Stimulated activated CD8-positive, alpha-beta memory T cell treated with anti-CD3 and anti-CD28 coated beads, Interleukin-4, amount 100 ng/mL, for 4 hours (primary cell): ENCODE data around the gene ACVR2A.

Source experiments
- DNase-seq, 2 donors: peaks; one replicate each; pipeline ENCODE4 v3.0.0-alpha.2; 2020; ENCODE audit warnings: low read depth in 2 of 2, low spot score in 1 of 2

The ACVR2A gene

DNA sequence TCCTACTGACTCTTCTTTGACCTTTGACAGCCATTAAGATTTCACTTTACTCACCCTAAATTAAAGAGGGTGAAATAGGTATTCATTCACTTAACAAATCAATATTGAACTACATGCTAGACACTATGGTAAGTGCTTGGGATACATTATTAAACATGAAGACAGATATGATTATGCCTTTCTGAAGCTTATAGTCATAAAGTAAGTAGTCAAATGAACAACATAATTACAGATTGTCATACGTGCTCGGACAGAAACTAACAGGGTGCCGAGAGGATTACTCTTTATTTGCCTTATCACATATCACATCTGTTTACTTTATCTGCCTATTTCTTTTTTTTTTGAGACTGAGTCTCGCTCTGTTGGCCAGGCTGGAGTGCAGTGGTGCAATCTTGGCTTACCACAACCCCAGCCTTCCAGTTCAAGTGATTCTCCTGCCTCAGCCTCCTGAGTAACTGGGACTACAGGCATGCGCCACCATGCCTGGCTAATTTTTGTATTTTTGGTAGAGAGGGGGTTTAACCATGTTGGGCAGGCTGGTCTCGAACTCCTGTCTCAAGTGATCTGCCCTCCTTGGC, 9.8 kb downstream of the ACVR2A start:
- DNase-seq = no peak

DNA sequence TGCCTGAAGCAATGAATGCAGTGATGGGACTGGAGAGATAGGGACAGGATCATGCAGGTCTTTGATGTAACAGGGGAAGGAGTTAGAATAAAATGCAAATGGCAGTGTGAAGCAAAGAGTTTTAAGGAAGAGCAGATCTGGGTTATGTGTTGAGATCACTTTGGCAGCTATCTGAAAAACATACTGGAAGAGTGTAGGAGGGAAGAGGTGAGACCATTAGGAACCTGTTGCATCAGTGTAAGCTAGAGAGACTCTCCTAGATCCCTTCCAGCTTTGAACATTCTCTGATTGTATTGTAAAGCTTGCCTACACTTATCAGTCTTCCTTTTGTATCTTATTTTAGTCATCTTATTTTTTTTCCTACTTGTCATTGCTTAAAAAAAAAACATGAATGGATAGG, 10.5 kb downstream of the ACVR2A start:
- DNase-seq = no peak

DNA sequence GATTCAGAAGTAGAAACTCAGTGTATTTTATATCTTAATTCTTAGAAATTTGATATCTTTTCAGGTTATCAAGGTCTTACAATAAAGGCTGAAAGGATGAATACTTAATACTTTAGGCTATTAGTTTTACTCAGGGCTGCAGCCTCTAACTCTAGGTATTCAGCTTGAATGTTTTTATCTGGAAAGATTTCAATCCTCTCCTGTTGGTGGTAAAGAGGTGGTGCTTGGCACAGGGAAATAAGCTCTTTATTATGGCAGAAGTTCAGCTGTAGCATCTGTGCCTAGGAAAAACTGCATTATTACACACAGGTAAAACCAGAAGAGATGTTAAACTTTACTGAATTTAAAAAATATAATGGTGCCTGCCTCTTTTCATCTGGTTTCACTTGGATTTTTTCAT, 11.1 kb downstream of the ACVR2A start:
- no peak for DNase-seq

DNA sequence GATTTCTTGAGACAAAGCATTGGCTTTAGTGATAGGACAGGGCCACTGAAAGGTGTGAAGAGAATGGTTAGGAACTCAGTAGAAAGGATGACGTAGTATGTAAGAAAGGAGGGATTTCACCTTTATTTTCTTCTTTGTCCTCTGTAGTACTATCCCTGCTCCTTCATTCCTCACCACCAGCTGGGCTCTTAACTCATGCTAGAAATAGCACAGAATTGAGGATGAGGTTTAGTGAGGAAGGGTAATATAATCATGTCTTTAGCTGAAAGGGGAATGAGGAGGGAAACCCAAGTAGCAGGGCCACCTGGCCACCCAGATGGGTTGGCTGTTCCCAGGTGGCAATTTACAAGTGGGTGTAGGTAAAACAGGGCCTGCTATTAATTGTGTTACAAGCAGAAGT, 15.2 kb downstream of the ACVR2A start:
- no peak for DNase-seq

DNA sequence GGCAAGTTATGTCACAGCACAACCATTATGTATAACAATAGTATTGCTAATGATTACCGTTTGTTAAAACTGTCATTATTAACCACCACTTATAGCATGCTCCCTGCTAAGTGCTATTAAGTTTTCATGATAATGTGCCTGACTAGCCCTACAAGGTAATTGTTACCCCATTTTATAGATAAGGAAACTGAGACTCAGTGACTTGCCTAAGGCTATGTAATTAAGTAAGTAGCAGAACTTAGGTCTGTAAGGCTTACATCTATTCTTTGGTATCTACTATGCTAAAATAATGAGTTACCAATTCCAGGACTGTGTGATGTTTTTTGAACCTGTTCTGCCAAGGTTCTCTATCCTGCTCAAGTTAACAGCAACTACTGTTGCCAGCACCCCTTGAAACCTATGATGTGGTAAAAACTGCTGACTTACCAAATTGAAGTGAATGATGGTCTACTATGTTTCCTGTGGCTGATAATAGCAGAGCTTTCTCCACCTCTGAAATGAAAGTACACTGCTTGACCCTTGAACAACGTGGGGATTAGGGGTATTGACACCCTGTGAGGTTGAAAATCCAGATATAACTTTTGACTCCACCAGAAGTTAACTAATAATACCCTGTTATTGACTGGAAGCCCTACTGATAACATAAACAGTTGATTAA, 18.2 kb downstream of the ACVR2A start:
- DNase-seq = no peak

DNA sequence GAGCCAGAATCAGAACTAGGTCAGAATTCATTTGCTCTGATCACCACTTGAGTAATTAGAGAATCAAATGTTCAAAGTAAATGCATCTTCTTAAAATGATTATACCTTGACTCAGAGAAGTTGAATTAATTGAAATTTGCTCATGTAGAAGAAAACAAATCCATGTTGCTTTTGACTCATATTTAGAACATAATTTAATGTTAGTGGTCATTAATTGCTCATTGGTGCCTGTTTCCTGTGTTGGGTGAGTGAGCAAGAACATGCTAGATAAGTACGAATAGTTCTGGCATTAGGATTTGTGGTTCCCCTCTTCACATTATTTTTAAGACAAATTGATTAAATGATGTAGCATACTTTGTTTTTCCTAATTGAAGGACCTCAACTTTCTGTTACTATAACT, 19.0 kb downstream of the ACVR2A start:
- DNase-seq = no peak

DNA sequence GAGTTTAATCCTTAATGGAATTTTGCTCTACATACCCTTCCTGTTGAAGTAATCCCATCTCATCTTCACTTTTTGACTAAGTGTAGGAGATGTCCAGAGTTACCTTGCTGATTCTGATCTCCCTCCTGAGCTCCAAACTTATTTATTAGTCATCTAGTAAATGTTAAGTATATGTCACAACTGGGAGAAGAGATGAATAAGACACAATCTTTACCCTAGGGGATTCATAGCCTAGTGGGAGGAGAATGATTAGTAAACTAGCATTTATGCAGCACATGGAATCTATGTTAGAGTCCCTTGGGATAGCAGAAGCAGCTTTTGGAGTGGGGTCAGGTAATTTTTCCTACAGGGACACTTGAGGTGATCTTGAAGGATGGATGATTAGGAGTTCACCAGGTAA, 20.7 kb downstream of the ACVR2A start:
- DNase-seq = no peak

DNA sequence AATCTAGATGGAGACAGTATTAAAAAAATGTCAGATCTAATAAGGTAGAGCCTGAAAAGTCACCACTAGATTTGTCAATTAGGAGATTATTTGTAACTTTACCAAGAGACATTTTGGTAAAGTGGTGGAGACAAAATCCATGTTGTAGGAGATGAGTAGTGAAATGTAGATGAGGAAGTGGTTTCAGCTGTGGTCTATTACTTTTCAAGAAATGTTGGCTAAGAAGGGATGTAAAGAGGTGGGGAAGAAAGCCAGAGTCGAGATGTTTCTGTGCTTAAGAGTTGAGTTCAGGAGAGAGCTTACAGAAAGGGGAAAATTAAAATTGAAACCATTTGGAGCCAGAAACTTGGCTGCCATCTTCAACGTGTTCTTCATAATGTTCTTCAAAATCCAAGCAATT, 22.2 kb downstream of the ACVR2A start:
- DNase-seq = no peak

DNA sequence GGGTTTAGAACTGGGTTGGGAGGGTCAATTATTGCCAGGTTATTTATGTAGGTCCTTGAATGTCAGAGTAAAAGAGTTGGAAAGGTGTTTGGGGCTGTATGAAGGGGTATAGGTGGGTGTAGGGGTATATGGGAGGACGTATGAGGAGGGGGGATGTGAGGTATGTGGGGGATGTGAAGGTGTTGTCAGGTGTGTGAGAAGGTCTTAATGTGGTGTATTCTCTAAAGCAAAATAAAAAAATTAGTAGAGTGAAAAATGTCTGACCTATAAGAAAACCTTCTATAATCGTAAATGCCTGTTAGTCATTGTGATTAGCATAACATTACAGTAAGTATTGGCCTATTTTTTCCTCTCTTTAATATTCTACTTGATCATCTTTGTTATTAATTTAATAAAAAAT, 25.1 kb downstream of the ACVR2A start:
- no peak for DNase-seq

DNA sequence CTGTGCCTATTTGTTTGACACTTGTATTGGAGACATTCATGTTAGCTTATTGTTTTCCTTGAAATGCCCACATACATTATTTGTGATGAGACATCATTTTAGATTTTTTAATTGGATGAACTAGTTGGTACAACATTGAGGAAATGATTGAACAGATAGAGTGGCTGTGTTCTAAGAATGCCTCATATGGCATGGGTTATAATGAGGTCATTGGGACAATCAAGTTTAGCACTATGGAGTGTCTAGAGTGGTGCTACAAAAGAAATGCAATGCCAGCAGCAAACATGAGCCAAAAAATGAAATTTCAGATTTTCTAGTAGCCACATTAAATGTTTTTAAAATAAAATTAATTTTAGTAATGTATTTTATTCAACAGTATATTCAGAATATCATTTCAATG, 28.1 kb downstream of the ACVR2A start:
- DNase-seq = no peak

DNA sequence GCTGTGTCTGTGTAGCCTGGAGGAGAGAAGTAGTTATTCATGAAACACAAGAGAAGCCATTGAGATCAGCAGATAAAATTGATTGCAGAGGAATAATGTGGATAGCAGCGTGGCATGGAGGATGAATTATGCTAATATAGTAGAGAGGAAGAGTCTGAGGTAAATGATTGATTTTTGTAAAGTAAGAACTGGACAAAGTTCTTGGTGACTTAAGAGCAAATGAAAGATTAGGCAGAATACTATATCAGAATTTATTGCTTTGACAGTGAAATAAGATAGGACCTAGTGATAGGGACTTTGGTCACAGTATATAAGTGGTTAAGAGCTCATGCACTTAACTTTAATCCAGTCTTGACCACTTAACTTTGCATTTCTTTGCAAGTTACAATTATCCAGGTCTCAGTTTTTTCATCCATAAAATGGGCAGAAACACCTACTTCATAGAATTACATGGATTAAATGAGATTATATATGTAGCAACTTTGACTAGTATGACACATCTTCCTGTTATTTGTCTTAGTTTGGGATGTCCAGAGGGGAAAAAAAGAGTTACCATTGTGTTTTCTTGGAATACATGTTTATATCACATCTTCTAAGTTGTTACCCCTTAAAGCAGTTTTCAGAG, 29.1 kb downstream of the ACVR2A start:
- no peak for DNase-seq

DNA sequence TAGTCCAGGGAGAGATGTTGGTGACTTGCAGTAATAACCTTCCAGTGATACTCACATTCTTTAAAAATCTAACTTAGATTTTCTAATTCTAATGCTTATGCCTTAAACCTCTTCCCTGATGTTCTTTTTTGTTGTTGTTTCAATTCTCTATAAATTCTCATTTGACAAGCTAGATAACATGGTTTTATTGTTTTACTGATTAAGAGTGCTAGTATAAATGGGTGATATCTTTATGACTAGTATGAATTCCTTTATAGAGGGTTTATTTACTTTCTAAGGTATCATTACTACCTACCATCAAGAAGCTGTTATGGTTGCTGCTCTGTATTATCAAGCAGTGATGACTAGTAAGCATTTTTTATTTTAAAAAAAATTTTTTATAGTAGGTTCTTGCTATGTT, 35.0 kb downstream of the ACVR2A start:
- no peak for DNase-seq

DNA sequence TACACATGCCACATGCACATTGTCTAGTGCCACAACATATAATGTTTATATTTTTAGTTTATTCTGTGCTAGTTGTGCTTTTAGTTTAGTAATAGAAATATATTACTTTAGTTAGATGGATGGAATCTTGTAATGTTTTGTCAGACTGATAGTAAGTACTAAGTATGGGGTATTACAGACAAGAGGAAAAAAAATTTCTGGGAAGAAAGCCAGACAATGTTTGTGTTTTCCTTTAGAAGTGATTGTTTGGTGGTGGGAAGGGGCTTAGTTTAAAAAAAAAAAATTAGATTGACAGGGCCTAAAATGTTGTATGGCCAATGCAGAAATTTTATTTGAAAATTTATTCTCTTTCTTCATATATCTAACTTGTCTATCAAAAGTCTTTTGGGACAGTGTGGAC, 37.8 kb downstream of the ACVR2A start:
- no peak for DNase-seq

DNA sequence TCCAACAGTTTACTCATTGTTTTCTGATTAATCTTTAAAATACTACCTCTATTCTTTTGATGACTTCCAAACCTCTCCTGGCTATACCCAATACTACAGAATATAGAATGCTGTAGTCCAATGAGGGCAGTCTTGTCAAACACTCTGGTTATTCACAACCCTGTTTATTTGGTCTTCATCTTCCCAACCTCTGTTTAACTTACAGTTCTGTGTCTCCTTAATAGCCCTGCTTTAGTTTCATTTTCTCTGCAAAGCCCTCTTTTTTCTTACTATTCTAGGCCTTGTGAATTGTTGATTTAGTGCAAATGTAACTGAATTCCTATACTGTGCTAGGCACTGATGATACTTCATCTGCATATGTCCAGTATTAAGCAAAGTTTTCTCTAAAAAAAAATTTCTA, 40.0 kb downstream of the ACVR2A start:
- no peak for DNase-seq

DNA sequence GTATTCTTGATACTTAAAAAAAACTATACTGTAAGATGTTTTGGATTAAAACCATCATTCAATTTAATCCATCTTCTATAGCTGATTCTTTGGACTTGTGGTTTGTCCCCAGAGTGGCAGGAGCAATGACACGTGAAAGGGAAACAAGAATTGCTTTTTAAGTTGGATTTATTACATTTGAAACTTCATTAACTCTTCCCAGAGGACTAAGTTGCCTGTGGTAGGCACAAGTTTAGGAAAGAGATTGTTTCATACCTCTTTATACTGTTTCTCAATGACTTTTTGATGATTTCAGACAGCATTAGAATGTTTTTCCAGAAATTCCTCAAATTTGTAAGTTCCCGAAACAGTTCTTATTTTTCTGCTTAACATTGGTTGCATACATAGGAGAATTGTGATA, 41.3 kb downstream of the ACVR2A start:
- DNase-seq = no peak

DNA sequence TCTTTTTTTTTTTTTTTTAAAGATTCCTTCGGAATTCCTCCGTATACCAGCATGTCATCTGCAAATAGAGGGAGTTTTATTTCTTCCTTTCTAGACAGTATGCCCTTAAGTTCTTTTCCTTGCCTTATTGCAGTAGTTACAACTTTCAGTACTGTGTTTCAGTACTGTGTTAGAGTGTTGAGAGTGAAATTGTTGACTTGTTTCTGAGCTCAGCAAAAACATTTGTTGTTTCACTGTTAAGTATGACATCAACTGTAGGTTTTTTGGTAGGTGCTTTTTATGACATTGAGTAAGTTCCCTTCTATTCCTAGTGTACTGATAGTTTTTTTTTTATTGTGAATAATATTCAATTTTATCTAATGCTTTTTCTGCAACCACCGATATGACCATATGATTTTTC, 43.9 kb downstream of the ACVR2A start:
- DNase-seq = no peak

DNA sequence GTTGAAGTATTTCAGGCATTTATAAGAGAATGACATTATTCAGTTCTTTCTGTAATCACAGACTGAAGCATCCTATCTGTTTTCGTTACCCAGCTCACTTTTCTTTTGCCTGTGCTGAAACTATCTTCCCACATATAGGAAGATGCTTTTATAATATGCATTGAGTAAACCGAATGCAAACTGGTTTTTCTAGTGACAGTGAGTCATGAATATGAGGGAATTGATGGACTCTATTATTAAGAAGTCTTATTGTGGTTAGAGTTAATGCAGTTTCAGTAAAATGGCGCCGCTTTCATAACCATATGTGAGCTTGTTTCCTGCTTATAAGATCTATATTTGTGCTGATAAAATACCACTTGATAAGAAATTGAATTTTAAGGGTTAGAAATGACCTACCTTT, 59.2 kb downstream of the ACVR2A start:
- no peak for DNase-seq

DNA sequence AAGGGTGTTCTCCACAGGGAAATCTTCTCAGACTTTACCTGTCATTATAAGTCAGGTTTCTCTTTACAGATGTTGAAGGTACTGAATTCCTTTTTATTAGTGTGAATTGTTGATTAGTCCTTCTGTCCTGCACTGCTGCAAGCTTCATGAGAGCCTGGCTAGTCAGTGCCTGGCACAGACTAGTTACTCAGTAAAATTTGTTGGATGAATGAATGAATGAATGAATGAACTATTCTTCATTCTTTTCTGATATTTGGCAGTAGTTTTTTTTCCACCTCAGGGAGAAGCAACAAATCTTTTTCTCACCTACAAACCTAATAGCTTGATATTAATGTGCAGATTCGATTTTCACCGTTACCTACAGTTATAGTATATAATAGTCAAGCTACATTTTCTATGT, 64.3 kb downstream of the ACVR2A start:
- no peak for DNase-seq

DNA sequence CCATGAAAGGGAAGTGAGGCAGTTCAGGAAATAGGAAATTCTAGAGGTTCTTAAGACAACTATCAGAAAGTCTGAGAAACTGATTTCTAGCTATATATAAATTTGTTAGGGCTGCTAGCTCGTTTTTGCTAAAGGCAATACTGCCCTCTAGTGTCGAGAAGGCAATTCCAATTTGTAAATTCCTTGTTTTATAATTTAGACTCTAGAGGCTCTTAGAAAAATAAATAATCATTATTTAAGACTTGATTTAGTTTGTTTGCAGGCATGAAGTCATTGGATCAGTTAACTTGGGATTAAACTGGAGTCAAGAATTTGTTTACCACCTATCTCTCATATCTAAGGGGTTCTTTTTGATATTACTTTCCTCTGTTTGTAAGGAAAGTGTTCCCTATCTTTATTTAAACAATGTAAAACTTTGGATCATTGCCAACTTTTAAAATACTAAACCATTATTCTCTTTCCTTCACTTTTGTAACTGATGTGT, 66.2 kb downstream of the ACVR2A start:
- no peak for DNase-seq

DNA sequence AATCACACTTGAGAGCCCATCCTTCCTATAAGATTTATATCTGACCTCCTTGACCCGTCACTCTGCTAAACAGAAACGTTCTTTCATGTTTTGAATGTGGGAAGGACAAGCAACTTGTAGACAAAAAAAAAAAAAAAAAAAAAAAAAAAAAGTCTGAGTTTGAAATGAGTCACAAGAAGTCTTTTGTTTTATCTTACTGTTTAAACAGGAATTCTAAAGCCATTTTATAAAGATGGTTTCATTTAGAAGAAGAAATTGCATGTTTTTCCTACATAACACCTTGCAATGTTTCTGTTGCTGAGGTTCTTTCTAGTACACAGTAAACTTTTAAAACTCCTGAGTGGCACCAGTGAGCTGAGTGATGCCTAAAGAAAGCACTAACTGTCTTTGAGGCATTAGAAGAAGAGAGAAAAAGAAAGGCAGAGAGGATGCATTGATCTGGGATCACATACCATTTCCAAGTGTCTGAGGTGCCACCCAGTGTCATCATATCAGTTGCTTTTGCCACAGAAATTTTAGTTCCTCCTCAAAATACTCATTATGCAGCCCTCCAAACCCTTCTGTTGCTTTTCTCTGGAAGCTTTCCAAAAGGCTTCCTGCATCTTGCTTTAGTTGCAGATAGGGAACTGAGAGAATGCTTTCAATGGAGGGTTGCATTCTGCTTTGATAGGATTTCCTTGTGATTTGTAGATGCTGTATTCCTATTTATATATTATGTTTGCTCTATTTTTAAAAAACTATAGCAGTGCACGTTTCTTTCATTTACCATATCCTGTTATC, 69.1 kb downstream of the ACVR2A start:
- DNase-seq = no peak

DNA sequence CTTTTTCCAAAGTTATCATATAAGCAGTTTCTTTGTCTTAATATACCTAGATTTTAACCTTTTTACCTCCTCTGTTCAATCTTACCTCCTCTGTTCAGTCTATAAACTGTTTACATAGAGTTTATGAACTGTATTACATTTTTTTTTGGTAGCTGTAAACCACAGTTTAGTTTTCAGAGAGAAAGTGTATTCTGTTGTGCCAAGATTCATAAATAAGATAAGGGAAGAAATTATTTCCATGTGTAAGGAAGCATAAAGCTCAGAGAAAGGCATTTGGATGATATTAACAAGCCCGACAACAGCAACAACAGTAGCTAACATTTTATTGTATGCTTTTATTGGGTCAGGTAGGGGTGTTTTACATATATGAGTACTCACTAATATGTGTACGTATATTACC, 71.2 kb downstream of the ACVR2A start:
- no peak for DNase-seq

DNA sequence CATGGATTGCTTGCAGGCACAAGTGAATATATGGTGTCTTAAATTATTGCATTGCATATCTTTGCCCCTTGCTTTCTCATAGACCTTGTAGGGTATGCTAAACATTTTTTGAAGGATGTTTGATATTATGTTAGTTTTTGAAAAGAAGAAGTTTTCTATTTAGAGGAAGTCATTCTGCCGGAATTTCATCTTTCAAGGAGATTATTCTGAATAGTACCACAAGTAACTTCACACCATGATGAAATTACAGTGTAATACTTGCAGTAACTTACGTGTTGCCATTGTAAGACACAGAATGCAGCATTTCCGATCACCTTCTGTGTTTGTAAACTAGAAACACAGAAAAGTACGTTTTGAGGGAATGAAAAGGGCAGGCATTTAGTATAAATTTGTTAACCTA, 71.9 kb downstream of the ACVR2A start:
- DNase-seq = no peak
